GM12878 (cell line): ENCODE measurements around the gene ISG15. TPM values are rescaled to one million over a fixed set of nuclear protein-coding genes. Genes with fewer than 3 reads are reported as not detected.
A peak's percentile ranks its signal among the peaks of the same experiment; 100 is the strongest.

Source experiments
- ATAC-seq: fragments of 200-7000 bp; cut with Tn5 transposase; 3 replicates; pipeline ENCODE4 v1.9.1; 2020; ENCODE audit warnings: mild to moderate bottlenecking, moderate library complexity
- BruUV-seq: library from RNA; stranded (reverse); fragments of 400-500 nt; replicated peaks from 2 replicates; lab custom pipeline; 2021; lab: Mats Ljungman, UMichigan
- CTCF ChIA-PET: fragments of 300-600 bp; sonication (Branson Sonifier 250); formaldehyde crosslinking; extraction: SDS; loops from one replicate; lab custom pipeline; 2021; ENCODE audit warnings: inconsistent platforms; lab: Yijun Ruan, JAX
- POLR2A ChIA-PET: fragments of 350-600 bp; formaldehyde crosslinking; extraction: SDS; loops from one replicate; lab custom pipeline; 2021; ENCODE audit warnings: inconsistent platforms; lab: Charles Lee
- RAD21 ChIA-PET: fragments of 300-600 bp; sonication (Branson Sonifier 250); formaldehyde crosslinking; loops from one replicate; lab custom pipeline; 2023; ENCODE audit warnings: antibody characterized with exemption; ENCODE audit not compliant: unreplicated experiment; lab: Charles Lee
- SMC1A ChIA-PET: fragments of 300-600 bp; sonication (Branson Sonifier 250); formaldehyde crosslinking; loops from one replicate; lab custom pipeline; 2023; ENCODE audit not compliant: unreplicated experiment, uncharacterized antibody; lab: Charles Lee
- DNase-seq: peaks from one replicate; pipeline ENCODE4 v3.0.0-alpha.2; 2011; ENCODE audit warnings: low read depth, low spot score
- FAIRE-seq: peaks from 3 replicates; lab custom pipeline; 2011; peaks lifted over from hg19 to GRCh38; lab: Jason Lieb, UNC
- H2AFZ ChIP-seq: 2 replicates; pipeline ENCODE4 v1.6.0; 2011; ENCODE audit warnings: low read depth, low read length, control low read depth; ENCODE audit not compliant: control insufficient read depth
- H3K27ac ChIP-seq: 2 replicates; pipeline ENCODE4 v1.5.1; 2011; ENCODE audit warnings: control low read depth; ENCODE audit not compliant: control insufficient read depth, insufficient read depth
- H3K27me3 ChIP-seq, 2 experiments: replicated peaks in 1 of 2; 2 replicates each; pipeline versions ENCODE4 v1.6.0 to v1.6.1; 2011; ENCODE audit warnings: low read length in 1 of 2; ENCODE audit not compliant: control insufficient read depth in 2 of 2, insufficient read depth in 2 of 2
- H3K36me3 ChIP-seq, 2 experiments: 2 replicates each; pipeline ENCODE4 v1.5.1; 2011; ENCODE audit warnings: low read length in 1 of 2; ENCODE audit not compliant: control insufficient read depth in 2 of 2, insufficient read depth in 2 of 2
- H3K4me1 ChIP-seq: 2 replicates; pipeline ENCODE4 v1.6.1; 2011; ENCODE audit warnings: mild to moderate bottlenecking, low read length, moderate library complexity, mixed read lengths; ENCODE audit not compliant: control insufficient read depth, insufficient read depth
- H3K4me2 ChIP-seq: 2 replicates; pipeline ENCODE4 v1.6.0; 2011; ENCODE audit warnings: control low read depth; ENCODE audit not compliant: control insufficient read depth, insufficient read depth
- H3K4me3 ChIP-seq: fragments of 200-600 bp; sonication (generic); 2 replicates; pipeline ENCODE4 v1.5.1; 2016
- H3K79me2 ChIP-seq: 2 replicates; pipeline ENCODE4 v1.6.0; 2011; ENCODE audit warnings: low read length; ENCODE audit not compliant: control insufficient read depth, insufficient read depth
- H3K9ac ChIP-seq: 2 replicates; pipeline ENCODE4 v1.8.0; 2011; ENCODE audit warnings: low read length, control low read depth, mixed read lengths; ENCODE audit not compliant: control insufficient read depth, insufficient read depth
- H3K9me3 ChIP-seq: replicated peaks from 3 replicates; pipeline ENCODE4 v1.5.1; 2011; ENCODE audit warnings: mild to moderate bottlenecking, low read length; ENCODE audit not compliant: control insufficient read depth, insufficient read depth
- H4K20me1 ChIP-seq: 2 replicates; pipeline ENCODE4 v1.6.0; 2011; ENCODE audit not compliant: control insufficient read depth, insufficient read depth
- ATF2 ChIP-seq: IDR thresholded peaks from 2 replicates; pipeline ENCODE4 v1.6.1; 2012; ENCODE audit warnings: low read length, inconsistent platforms
- BRCA1 ChIP-seq: IDR thresholded peaks from 2 replicates; pipeline ENCODE4 v1.6.1; 2011; ENCODE audit warnings: low read depth, low read length, improper control_type of control experiment
- E4F1 ChIP-seq: fragments of 450-650 bp; IDR thresholded peaks from 2 replicates; pipeline ENCODE4 v1.6.1; 2018; ENCODE audit warnings: borderline replicate concordance, mild to moderate bottlenecking; ENCODE audit not compliant: partially characterized antibody
- ELK1 ChIP-seq: IDR thresholded peaks from 2 replicates; pipeline ENCODE4 v1.6.1; 2012; ENCODE audit warnings: low read depth, low read length, improper control_type of control experiment
- HDAC6 ChIP-seq: fragments of 200-600 bp; sonication (generic); IDR thresholded peaks from one replicate; pipeline ENCODE4 v1.8.0; 2017; ENCODE audit warnings: antibody characterized with exemption; ENCODE audit not compliant: unreplicated experiment
- HDGF ChIP-seq: fragments of 450-650 bp; IDR thresholded peaks from 2 replicates; pipeline ENCODE4 v1.6.1; 2016; ENCODE audit warnings: antibody characterized with exemption
- MLLT1 ChIP-seq: fragments of 450-650 bp; IDR thresholded peaks from 2 replicates; pipeline ENCODE4 v1.6.1; 2016; ENCODE audit warnings: mild to moderate bottlenecking
- NBN ChIP-seq: fragments of 450-650 bp; IDR thresholded peaks from 2 replicates; pipeline ENCODE4 v1.6.1; 2016
- NFXL1 ChIP-seq: fragments of 450-650 bp; IDR thresholded peaks from 2 replicates; pipeline ENCODE4 v1.6.1; 2017; ENCODE audit warnings: antibody characterized with exemption, mild to moderate bottlenecking, borderline replicate concordance
- POLR2A ChIP-seq: IDR thresholded peaks from 2 replicates; pipeline ENCODE4 v1.6.1; 2011; ENCODE audit warnings: low read depth, mild to moderate bottlenecking, low read length
- RCOR1 ChIP-seq: conservative IDR thresholded peaks from 2 replicates; pipeline ENCODE4 v1.6.1; 2012; ENCODE audit warnings: low read depth, low read length, improper control_type of control experiment
- SUZ12 ChIP-seq: fragments of 200-600 bp; sonication (generic); IDR thresholded peaks from one replicate; pipeline ENCODE4 v1.6.1; 2018; ENCODE audit warnings: antibody characterized with exemption, mild to moderate bottlenecking; ENCODE audit not compliant: unreplicated experiment
- ZBTB11 ChIP-seq: fragments of 450-650 bp; formaldehyde crosslinking; IDR thresholded peaks from 2 replicates; pipeline ENCODE4 v1.5.0; 2022; ENCODE audit warnings: mild to moderate bottlenecking, missing genetic modification characterization
- WGBS: methylation state at CpG from one replicate; pipeline ENCODE4 v1.1.6; 2016; ENCODE audit warnings: low lambda C conversion rate; ENCODE audit not compliant: insufficient replicate concordance, insufficient coverage; ENCODE audit errors: missing lambda C conversion rate; 5-methylcytosine and 5-hydroxymethylcytosine counted together
- in situ Hi-C: fragments of 300-500 bp; cut with MboI; formaldehyde crosslinking; loops from 9 replicates; pipeline ENCODE4 v1.14.3; 2018; ENCODE audit warnings: mixed read lengths
- intact Hi-C: fragments of 100-400 bp; cut with micrococcal nuclease; formaldehyde crosslinking; loops from one replicate; pipeline ENCODE4 v1.14.2; 2022; ENCODE audit not compliant: unreplicated experiment
- polyA plus RNA-seq, 11 experiments: library from polyadenylated mRNA; depleted of rRNA in 4 of 11; unstranded in 6 of 11; stranded (reverse) in 5 of 11; fragments of >200 nt; fragmentation: Nextera tagmentation in 4 of 11; fragmentation: Illumina TruSeq in 1 of 11; extraction: Ambion mirVana in 4 of 11; extraction: Trizol in 1 of 11; gene quantifications; 1 replicate in 1 of 11; 2 replicates in 10 of 11; pipeline versions ENCODE4 v1.2.1 to v1.2.3, GENCODE V29; 2011 to 2016; ENCODE audit warnings: inconsistent platforms in 2 of 11, missing spikeins in 2 of 11, low read depth in 1 of 11
- total RNA-seq, 4 experiments: library from RNA; depleted of rRNA in 3 of 4; stranded (reverse); fragments of >200 nt in 3 of 4; fragmentation: Illumina TruSeq in 1 of 4; extraction: Trizol in 1 of 4; gene quantifications; 2 replicates each; pipeline versions ENCODE4 v1.2.1 to v1.2.3, GENCODE V29; 2013 to 2021

ISG15 gene
- total and polyA plus RNA-seq, 10 of the 15 experiments (the other 5 are each of a cell fraction or from before 2014, with no cell fraction given): 7.8 to 384 (median 274) TPM

GRCh38 chr1:1058921-1059493 is 45.7 kb downstream of the ISG15 start:
- BruUV-seq: no TSS peak
- Histone ChIP-seq H4K20me1 (no peaks in the 10 kb centered on the region), H3K4me1 (peaks cover 24% of the 10 kb centered on the region), H3K9me3 (no peaks in the 10 kb centered on the region), H3K4me2 (peak overlapping the region; percentile 99), H3K36me3 (peaks cover 0 to 3% of the 10 kb centered on the region in 2 experiments; a peak in 1 of 4 replicates), H2AFZ (peak overlapping the region; percentile 72), H3K9ac (peak overlapping the region; percentile 8; the same call in 1 of the 2 replicates), H3K4me3 (peak overlapping the region; percentile 67; the same call in 1 of the 2 replicates), H3K27ac (no peak overlapping the region), H3K27me3 (no peaks in the 10 kb centered on the region), H3K79me2 (no peaks in the 10 kb centered on the region)
- ChIA-PET POLR2A (interaction anchor here (0.6 to 1.9 kb wide), 6 partner anchors 19 to 192 kb away, joined by 3 to 9 read pairs (median 4); partner anchors contain the start of gene ISG15), RAD21 (interaction anchor here (1.0 to 1.6 kb wide), 9 partner anchors 20 to 153 kb away, joined by 3 to 15 read pairs (median 4); partner anchors contain the start of gene ISG15), SMC1A (interaction anchor here (1.0 to 1.1 kb wide), 2 partner anchors 26 to 83 kb away, joined by 3 read pairs; no protein-coding TSS in a partner anchor), CTCF (interaction anchor here (0.7 to 8.7 kb wide), 10 partner anchors 15 to 154 kb away, joined by 3 to 83 read pairs (median 4); partner anchors contain the start of genes ISG15 and PLEKHN1)
- DNase-seq (no peak), ATAC-seq (peak; percentile 49), FAIRE-seq (no peak)
- 2% methylated on average over 35 of the region's 48 CpGs for WGBS
- intact Hi-C loops (loop anchor here (1.0 kb wide), 1 partner anchor 26 kb away; no protein-coding TSS in a partner anchor), in situ Hi-C loops (no loop called here)
- TF ChIP-seq ELK1 (no peak), NFXL1 (peak; percentile 97), BRCA1 (no peak), ZBTB11 (CRISPR knock-in tag) (no peak), E4F1 (peak; percentile 18), SUZ12 (no peak), HDAC6 (peak; percentile 76), HDGF (peak; percentile 66; the same call in 1 of the 2 replicates), ATF2 (no peak), MLLT1 (0 out of 2 replicates have a peak, but pooled peaks have one; percentile 18), NBN (peak; percentile 67; the same call in 1 of the 2 replicates), RCOR1 (no peak), POLR2A (0 out of 2 replicates have a peak, but pooled peaks have one; percentile 34)
